ENCODE data around the gene GALNT15. TPM values are rescaled to one million over a fixed set of nuclear protein-coding genes. Genes with fewer than 3 reads are reported as not detected.

Gene GALNT15
- total RNA-seq, 1 experiment from 2014 or later = 0.13 TPM

DNA sequence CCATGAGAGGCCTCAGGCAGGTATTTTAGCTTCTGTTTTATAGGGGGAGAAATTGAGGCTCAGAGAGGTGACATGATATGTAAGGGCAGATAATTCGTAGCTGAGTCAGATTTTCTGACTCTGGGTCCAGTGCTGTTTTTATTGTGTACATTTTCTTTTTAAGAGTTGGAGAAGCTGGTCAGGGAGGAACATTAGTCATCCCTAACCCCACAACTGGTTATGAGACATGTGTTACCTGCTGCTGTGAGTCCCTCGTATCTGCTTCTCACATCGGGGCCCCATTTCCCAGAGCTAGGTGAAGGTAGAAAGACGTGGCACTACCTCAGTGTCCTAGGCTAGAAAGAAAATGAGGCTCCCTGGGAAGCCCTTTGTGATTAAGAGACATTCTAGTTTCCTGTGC is 28.6 kb downstream of the GALNT15 start:
- in situ Hi-C loops (cut with HindIII; ENCODE audit: low pct_unique_long_range_greater_than_20kb, low sequenced_read_pairs) = no loop called here
- no peak for DNase-seq (ENCODE audit: low read depth, low spot score)

DNA sequence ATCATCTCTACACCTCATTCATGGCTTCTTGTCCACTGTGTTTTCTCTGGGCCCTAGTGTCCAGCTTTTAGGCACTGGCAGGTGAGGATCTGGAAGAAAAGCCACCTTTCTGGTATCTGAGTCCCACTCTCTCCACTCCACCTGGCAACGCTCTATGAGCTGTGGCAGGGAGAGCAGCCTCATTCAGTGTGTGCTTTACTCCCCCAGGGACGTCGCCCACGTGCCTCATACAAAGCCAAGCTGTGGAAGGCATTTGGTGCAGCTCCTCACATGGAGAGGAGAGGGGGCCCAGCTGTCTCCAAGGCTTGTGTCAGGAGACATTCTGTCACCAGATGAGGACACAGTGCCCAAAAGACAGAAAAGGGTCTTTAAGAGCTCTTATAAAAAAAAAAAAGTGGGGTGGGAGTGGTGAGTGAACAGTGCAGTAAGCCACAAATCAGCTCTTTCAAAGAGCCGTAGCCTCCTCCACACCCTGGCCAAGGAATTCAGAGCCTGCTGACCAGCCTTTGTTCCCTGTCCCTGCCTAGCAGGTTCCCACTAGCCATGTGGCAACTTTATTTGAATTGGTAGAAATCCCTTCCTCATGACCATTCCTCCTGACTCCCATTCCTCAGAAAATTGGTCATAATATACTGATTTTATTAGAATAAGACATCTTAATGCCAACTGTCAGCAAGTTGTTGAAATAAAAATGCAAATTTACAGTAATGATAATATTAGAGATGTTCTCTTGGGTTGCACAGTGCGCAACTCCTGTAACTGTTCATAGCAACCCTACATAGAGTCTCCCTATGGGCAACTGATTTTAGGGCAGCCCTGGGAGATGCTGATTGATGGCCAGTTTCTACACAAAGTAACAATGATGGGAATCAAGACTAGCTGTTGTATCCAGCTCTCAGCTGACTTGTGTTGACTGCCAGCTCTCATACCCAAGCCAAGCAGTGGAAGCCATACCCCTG is 29.5 kb downstream of the GALNT15 start:
- peak; percentile 68 for DNase-seq (ENCODE audit: low read depth, low spot score)
- in situ Hi-C loops (cut with HindIII; ENCODE audit: low pct_unique_long_range_greater_than_20kb, low sequenced_read_pairs) = no loop called here

DNA sequence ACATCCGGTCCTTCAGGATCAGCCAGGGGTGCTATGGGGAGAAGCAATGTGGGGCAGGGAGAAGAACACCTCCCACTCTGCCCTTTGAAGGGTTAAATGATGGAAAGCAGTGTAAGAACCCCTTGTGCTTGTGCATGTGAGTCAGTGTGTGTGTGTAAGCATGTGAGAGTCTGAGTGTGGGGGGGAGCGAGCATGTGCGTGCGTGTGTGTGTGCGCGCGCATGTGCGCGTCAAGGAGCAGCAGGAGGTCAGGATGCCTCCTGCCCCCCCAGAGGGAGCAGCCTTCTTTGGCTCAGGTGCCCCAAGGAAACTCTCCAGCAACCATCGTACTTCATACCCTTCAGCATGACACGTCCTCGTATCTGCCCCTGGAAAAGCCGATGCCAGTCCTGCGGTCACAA is 30.3 kb downstream of the GALNT15 start:
- in situ Hi-C loops (cut with HindIII; ENCODE audit: low pct_unique_long_range_greater_than_20kb, low sequenced_read_pairs) = no loop called here
- DNase-seq (ENCODE audit: low read depth, low spot score) = no peak

DNA sequence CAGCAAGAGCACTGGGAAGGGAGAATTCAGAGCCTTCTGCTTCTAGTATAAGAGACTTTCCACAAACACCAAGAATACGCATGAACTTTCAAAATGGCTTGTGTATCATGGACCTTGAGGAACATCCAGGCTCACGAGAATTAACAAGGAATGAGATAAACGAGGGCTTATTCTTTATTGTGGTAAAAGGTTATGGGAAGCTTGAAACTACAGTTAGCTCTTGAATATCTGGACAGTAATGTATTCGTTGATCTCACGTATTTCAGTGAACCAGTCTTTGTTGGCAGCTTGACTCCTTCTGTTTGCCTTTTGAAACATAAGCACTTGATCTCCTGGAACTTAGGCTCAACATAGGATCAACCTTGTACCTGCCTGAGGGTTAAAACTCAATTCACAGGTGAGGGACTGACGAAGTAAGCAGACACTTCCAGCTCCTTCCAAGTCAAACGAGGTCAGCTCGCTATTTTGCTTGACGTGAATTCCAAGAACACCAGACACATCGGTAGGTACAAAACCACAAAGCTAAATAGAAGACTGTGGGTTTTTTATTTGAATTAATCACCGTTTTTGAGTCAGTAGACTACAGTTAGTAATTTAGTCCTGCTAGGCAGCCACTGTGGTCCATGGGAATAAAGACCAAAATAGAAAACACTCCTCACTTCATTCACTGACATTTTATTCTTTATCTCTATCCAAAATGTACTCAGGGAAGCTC is 30.8 kb downstream of the GALNT15 start:
- DNase-seq (ENCODE audit: low read depth, low spot score) = no peak

DNA sequence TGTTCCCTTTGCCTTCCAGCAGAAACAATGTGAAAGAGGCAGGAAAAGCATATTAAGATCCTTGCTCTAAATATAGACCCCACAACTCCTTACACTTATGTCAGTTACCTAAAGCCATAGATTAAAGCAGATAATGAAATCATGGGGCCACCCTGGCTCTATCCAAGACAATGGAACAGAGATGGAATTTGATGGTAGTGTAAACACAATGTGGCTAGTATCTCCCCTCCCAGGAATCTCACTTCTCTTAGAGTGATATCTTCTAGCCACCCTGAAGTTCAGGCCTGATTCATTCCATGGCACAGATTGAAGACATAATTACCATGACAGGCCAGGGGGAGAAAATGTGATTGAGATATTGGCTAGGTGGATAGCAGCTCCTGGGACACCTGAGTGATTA is 32.6 kb downstream of the GALNT15 start:
- in situ Hi-C loops (cut with HindIII; ENCODE audit: low pct_unique_long_range_greater_than_20kb, low sequenced_read_pairs) = no loop called here
- no peak for DNase-seq (ENCODE audit: low read depth, low spot score)

More for the DNA sequence above, 30.8 kb downstream of the GALNT15 start:
- in situ Hi-C loops (cut with HindIII; ENCODE audit: low pct_unique_long_range_greater_than_20kb, low sequenced_read_pairs) = no loop called here

DNA sequence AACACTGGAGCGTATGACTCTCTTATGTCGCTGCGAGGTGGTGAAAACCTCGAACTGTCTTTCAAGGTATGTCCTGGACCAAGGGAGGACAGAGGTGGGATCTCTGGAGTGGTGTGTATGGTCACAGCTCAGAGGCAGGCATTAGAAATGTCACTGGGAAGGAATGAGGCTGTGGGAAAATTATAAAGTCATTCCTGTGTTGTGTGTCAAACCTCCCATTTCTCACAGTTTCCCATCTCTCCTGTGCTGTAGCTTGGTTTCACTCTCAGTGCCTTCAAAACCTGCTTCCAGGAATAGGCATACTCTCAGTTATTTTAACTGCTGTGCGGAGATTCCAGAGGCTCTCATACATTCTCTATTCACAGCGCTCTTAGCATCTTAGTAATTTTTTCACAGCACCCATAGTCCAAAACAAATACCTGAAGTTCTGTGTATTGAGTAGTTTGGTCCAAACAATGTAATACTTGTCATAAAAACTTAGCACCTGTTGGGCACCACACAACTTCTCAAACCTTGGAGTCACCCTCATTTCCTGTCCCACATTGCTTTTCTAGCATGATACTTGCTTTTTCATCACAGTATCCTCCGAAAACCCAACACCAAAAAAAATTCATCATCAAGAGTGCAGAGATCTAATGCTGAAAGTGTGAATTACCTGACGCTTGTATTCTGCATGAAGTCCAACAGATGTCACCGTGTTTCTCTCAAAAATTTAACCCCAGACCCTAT is 36.9 kb downstream of the GALNT15 start:
- in situ Hi-C loops (cut with HindIII; ENCODE audit: low pct_unique_long_range_greater_than_20kb, low sequenced_read_pairs) = no loop called here
- DNase-seq (ENCODE audit: low read depth, low spot score) = no peak

DNA sequence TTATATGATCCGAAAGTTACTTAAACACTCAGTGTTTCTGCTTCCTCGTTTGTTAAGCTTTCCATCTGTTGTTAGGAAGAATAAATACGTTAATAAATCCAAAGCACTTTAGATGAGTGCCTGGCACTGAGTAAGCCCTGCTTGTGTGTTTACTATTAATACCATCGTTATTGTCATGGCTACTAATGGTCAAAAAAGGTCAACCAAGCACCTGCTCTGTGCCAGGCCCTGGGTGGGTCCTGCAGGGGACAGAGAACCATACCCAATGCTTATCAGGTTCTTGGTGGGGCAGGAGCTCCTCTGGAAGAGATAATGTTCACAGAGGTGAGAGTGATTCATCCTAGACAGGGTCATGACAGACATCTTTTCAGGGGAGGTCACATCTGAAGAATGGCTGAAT is 39.9 kb downstream of the GALNT15 start:
- no peak for DNase-seq (ENCODE audit: low read depth, low spot score)
- in situ Hi-C loops (cut with HindIII; ENCODE audit: low pct_unique_long_range_greater_than_20kb, low sequenced_read_pairs) = no loop called here

DNA sequence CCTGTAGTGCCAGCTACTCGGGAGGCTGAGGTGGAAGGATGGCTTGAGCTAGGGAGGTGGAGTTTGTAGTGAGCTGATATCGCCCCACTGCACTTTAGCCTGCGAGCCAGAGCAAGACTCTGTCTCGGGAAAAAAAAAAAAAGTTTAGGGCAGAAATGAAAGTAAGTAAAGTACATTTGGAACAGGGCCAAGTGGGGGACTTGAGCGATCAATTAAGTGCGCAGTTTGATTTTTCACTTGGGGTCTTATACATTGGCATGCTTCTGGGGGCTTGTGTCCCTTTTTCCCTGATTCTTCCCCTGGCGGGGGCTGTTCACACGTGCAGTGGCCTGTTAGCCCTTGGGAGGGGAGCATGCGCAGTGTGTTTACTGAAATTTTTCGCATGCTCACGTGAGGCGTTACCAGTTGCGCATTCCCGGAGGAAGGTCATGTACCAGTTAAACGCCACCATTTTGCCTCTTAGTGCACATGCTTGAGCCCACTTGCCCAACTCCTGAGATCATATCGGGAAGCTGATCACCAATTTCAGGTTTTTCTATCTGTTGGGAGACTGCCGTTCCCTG is 42.0 kb downstream of the GALNT15 start:
- in situ Hi-C loops (cut with HindIII; ENCODE audit: low pct_unique_long_range_greater_than_20kb, low sequenced_read_pairs) = no loop called here
- no peak for DNase-seq (ENCODE audit: low read depth, low spot score)

DNA sequence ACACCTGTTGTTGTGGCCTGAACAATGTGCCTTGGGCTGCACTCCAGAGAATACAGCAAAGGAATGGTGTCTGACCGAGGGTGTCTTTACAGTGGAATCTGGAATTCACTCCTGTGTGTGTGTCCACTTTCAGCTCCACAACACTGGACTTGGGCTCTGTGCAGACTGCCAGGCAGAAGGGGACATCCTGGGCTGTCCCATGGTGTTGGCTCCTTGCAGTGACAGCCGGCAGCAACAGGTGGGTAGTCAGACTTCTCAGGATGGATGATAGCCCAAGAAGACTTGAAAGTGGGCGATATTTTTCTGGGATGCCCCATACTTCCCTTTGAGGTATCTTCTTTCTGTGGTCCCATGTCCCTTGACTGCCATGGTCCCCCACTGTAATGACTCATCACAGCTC is 45.3 kb downstream of the GALNT15 start:
- no peak for DNase-seq (ENCODE audit: low read depth, low spot score)
- in situ Hi-C loops (cut with HindIII; ENCODE audit: low pct_unique_long_range_greater_than_20kb, low sequenced_read_pairs) = no loop called here

DNA sequence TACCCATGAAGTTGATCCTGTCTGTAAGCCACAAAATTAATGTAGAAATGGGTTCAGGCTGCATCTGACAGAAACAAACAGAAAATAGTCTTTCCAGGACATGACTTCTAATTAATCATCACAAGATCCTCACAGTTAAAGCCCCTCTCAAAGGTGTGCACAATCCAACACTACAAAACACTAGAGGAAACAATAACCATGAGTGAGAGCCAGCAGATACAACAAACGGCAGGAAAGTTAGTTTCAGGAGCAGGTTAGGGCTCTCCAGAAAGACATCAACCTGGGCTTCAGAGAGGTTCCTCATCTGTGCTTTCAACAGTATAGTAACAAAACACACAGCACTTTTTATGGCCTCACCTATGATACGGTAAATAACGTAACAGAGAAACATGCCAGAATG is 47.5 kb downstream of the GALNT15 start:
- no peak for DNase-seq (ENCODE audit: low read depth, low spot score)
- in situ Hi-C loops (cut with HindIII; ENCODE audit: low pct_unique_long_range_greater_than_20kb, low sequenced_read_pairs) = no loop called here

DNA sequence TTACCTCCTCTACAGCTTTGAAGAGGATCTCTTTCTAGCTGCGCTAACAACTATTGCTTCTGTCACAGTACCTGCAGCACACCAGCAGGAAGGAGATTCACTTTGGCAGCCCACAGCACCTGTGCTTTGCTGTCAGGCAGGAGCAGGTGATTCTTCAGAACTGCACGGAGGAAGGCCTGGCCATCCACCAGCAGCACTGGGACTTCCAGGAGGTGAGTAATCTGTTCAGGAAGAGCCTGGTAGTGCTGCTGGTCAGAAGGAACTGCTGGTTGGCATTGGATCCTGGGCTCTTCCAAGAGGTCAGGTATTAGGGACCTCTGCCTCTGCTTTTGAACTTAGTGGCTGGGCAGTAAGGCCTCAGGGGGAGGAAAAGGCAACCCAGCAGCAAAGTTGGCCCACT is 48.1 kb downstream of the GALNT15 start:
- DNase-seq (ENCODE audit: low read depth, low spot score) = no peak
- in situ Hi-C loops (cut with HindIII; ENCODE audit: low pct_unique_long_range_greater_than_20kb, low sequenced_read_pairs) = no loop called here

DNA sequence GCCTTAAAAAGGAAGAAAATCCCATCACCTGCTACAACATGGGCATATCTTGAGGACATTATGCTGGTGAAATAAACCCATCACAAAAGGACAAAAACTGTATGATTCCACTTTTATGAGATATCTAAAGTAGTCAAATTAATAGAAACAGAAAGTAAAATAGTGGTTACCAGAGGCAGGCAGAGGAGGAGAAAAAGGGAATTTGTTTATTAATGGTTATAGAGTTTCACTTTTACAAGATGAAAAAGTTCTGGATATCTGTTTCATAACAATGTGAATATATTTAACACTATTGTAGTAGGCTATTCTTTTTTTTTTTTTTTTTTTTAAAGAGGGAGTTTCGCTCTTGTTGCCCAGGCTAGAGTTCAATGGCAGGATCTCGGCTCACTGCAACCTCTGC is 49.8 kb downstream of the GALNT15 start:
- no peak for DNase-seq (ENCODE audit: low read depth, low spot score)
- in situ Hi-C loops (cut with HindIII; ENCODE audit: low pct_unique_long_range_greater_than_20kb, low sequenced_read_pairs) = no loop called here

DNA sequence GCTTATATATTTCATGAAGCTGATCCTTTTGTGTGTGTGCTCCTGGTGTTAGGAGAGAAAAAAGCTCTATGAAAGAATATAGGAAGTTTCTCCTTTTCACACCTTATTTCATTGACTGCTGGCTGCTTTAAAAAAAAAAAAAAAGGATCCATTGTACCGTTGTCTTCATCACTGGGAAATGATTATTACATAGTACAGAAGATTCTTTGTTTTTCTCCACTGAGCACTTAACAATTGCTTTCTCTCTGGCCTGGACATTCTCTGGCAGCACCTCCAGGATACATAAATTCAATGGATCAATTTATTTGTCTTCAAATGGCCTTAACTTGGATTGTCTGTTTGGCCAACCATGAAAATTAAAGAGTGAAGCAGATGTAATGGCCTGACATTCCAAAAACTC is 53.1 kb downstream of the GALNT15 start:
- in situ Hi-C loops (cut with HindIII; ENCODE audit: low pct_unique_long_range_greater_than_20kb, low sequenced_read_pairs) = no loop called here

DNA sequence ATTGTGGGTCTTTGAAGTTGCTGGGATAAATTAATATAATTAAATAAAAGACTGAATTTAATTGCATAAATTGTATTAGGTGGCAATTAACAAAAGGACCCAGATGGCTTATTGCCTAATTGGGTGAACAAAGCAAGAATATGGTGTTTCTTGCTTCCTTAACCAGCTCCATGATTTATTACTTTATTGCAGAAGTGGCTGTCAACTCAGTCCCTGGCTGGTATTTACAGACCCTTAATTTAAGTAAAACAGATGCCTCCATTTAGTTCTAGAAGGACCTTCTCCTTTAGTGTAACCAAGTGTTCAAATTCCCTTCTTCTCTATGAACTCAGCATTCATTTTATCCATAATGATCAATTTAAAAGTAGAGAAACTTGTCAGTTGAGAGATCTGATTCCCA is 55.2 kb downstream of the GALNT15 start:
- in situ Hi-C loops (cut with HindIII; ENCODE audit: low pct_unique_long_range_greater_than_20kb, low sequenced_read_pairs) = no loop called here
- no peak for DNase-seq (ENCODE audit: low read depth, low spot score)

More for the DNA sequence above, 53.1 kb downstream of the GALNT15 start:
- DNase-seq (ENCODE audit: low read depth, low spot score) = peak; percentile 31

DNA sequence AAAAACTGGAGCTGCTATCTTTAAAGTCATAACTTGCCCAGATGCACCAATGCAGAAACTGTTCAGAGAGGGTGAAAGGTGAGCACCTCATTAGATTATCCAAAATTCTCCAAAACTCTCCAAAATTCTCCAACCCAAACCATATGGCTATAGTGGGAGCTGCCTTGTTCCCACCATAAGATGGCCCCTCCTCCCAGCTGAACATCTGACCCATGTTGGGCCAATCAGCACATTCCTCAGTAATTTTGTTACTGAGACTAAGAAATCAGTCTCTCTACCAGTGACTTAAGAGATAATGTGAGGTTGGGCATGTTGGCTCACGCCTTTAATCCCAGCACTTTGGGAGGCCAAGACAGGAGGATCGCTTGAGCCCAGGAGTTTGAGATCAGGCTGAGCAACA is 57.5 kb downstream of the GALNT15 start:
- in situ Hi-C loops (cut with HindIII; ENCODE audit: low pct_unique_long_range_greater_than_20kb, low sequenced_read_pairs) = no loop called here
- DNase-seq (ENCODE audit: low read depth, low spot score) = no peak

DNA sequence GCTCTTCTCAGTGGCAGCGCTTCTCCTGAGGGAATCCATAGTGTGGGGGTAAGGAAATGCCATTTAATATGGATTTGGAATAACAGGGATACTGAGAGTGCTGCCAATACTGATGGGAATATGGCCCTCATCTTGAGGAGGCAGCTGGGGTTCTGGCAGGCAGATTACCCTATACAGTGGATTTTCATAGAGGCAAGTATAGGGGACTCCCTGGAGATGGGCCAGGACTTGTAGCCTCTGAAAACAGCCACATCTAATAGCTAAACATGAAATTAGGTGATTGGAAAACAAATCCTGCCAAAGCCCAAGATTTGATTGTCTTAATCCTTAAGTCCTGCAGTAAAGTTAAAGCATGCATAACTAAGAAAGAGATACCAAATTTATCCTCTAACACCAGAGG is 59.3 kb downstream of the GALNT15 start:
- DNase-seq (ENCODE audit: low read depth, low spot score) = no peak
- in situ Hi-C loops (cut with HindIII; ENCODE audit: low pct_unique_long_range_greater_than_20kb, low sequenced_read_pairs) = no loop called here

DNA sequence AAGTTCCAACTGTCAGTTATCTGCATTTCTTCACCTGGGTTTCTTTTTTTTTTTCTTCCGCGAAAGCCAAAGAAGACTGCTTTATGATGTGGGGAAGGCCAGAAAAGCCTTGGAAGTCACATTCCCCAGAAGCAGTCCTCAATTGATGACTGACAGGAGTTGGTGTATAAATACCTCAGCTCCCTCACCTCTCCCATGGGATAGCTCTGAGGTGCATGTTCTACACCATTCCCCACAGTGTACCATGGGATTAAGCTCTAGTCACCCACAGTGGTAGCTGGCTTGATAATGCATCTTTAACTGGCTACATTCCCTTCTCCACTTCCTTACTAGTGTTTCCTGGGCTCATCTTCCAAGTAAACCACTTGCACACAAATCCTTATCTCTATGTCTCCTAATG is 59.8 kb downstream of the GALNT15 start:
- DNase-seq (ENCODE audit: low read depth, low spot score) = no peak
- in situ Hi-C loops (cut with HindIII; ENCODE audit: low pct_unique_long_range_greater_than_20kb, low sequenced_read_pairs) = no loop called here

DNA sequence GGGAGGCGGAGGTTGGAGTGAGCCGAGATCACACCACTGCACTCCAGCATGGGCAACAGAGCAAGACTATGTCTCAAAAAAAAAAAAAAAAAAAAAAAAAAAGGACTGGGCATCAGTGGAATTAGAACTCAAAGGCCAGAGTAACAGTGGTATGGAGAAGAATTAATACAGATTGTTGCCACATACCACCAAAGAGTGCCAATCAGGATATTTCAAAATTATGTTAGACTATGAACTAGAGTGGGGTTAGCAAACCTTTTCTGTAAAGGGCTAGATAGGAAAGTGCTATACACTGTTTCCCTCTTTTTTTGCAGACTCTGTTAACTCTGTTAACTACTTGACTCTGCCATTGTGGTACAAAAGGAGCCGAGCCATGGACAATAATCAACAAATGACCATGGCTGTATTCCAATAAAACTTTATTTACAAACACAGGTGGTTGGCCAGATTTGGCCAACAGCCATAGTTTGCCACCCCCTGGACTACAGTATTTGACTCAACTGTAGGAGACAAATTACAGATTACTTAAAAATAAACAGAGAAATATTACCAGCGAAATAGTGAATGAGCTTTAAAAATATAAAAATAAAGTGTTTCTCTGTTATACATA is 61.7 kb downstream of the GALNT15 start:
- no peak for DNase-seq (ENCODE audit: low read depth, low spot score)
- in situ Hi-C loops (cut with HindIII; ENCODE audit: low pct_unique_long_range_greater_than_20kb, low sequenced_read_pairs) = no loop called here
